HG03139 (cell line): ENCODE measurements around the gene L3MBTL3.

ENCODE experiments used
- ATAC-seq: cut with Tn5 transposase; IDR thresholded peaks from one replicate; pipeline ENCODE4 v1.9.1; 2021; ENCODE audit not compliant: unreplicated experiment

L3MBTL3 gene

DNA sequence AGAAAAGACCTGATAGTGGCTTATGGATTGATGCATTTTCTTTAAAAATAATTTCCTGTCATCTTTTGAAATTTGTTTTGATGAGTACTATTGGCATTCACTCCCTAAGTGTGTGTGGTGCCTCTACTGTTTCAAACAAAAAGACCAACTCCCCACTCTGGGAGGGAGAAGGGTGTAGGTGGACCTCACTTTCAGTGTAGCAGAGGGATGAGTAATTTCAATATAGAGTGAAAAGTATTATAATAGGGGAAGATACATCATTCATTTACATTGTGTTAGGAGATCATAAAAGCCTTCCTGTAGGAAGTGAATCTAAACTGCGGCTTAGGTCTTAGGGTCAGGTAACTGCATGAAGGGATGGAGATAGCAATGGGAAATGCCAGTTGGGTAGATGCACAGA is 158.0 kb downstream of the L3MBTL3 start:
- ATAC-seq: no peak

GRCh38 chr6:130178692-130179091 is 160.3 kb downstream of the L3MBTL3 start:
- ATAC-seq: no peak

DNA sequence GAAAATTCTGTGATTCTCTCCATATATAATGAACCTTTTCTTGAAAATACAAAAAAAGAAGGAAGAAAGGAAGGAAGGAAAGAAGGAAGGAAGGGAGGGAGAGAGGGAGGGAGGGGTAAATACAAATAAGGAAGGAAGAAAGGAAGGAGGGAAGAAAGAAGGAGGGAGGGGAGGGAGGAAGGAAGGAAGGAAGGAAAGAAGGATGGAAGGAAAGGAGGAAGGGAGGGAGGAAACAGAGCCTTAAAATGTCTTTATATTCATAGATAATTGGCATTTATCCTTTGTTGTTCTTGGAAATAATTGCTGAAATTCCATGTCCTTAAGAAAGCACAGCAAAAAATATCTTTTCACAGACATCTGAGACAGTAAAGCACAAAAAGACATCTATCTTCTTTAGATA is 164.1 kb downstream of the L3MBTL3 start:
- no peak for ATAC-seq

- no peak for ATAC-seq
Measured at GRCh38 chr6:130183271-130184222, 165.2 kb downstream of the L3MBTL3 start.

DNA sequence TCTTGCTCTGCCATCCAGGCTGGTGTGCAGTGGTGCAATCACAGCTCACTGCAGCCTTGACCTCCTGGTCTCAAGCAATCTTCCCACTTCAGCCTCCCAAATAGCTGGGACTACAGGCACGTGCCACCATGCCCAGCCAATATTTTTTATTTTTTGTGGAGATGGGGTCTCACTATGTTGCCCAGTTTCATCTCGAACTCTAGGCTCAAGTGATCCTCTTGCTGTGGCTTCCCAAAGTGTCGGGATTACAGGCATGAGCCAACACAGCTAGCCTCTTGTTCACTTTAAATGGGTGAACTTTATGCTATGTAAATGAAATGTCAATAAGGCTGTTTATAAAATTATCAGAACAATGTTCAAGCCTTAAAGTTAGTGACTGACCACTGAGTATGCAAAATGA is 167.3 kb downstream of the L3MBTL3 start:
- ATAC-seq: no peak

- ATAC-seq: no peak
Measured at GRCh38 chr6:130187335-130188206, 169.2 kb downstream of the L3MBTL3 start.

- ATAC-seq: no peak
Measured at GRCh38 chr6:130188207-130188899, 170.0 kb downstream of the L3MBTL3 start.

GRCh38 chr6:130189531-130190397 is 171.4 kb downstream of the L3MBTL3 start:
- ATAC-seq: no peak
